HAP-1 (cell line): ENCODE data around the gene KLHL36.

Experiments
- DNase-seq, 2 experiments: peaks; one replicate each; pipeline ENCODE4 v3.0.0-alpha.2; 2016 to 2020; ENCODE audit warnings: low spot score in 2 of 2
- H3K27me3 ChIP-seq: fragments of 250-450 bp; sonication (Bioruptor Pico); 2 replicates; pipeline ENCODE4 v1.5.1; 2020; ENCODE audit warnings: low read depth, mild to moderate bottlenecking, moderate library complexity
- H3K36me3 ChIP-seq: fragments of 250-450 bp; sonication (Bioruptor Pico); replicated peaks from 2 replicates; pipeline ENCODE4 v1.5.1; 2020; ENCODE audit warnings: mild to moderate bottlenecking
- H3K4me1 ChIP-seq: fragments of 250-450 bp; sonication (Bioruptor Pico); 2 replicates; pipeline ENCODE4 v1.5.1; 2020; ENCODE audit warnings: mild to moderate bottlenecking
- H3K4me3 ChIP-seq: fragments of 250-450 bp; sonication (Bioruptor Pico); 2 replicates; pipeline ENCODE4 v1.5.1; 2020; ENCODE audit warnings: mild to moderate bottlenecking, moderate library complexity
- H3K9me3 ChIP-seq: fragments of 250-450 bp; sonication (Bioruptor Pico); 2 replicates; pipeline ENCODE4 v1.5.1; 2020; ENCODE audit warnings: mild to moderate bottlenecking, moderate library complexity
- in situ Hi-C: fragments of 300-500 bp; cut with MboI; formaldehyde crosslinking; loops from 3 replicates; pipeline ENCODE4 v1.14.3; 2020; ENCODE audit warnings: low sequenced_read_pairs, inconsistent platforms, mixed read lengths

KLHL36 gene

DNA sequence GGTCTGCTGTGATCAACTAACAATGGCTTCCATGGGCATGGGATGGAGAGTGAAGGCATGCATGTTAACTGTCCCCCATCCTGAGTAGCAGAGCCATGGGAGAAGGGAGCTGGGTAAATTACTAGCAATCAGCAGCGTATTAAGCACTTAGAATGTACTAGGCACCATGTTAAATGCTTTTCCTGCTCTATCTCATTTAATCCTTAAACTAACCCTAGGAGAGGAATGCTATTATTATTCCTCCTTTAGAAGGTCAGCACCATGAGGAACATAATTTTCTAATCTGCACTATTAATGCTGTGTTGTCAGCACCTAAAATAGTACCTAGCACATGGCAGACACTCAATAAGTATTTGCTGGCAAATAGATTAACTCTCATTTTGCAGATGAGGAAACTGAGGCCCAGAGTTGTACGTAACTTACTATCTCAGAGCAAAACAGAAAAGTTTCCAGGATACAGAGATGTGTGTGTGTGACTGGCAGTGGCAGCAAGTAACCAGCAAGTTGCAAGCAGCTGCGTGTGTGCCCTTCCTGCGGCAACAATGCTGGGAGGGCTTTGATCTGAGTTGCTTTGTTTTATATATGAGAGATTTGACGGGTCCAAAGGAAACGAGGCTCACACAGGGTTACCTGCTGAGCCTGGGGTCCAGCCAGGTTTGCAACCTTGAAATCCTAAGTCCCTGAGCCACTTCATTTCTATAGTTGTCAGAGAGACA, 6.5 kb upstream of the KLHL36 start:
- no peak for DNase-seq
- Histone ChIP-seq H3K4me3 (no peak overlapping the region), H3K9me3 (no peaks in the 10 kb centered on the region), H3K27me3 (no peaks in the 10 kb centered on the region), H3K36me3 (no peaks in the 10 kb centered on the region), H3K4me1 (no peaks in the 10 kb centered on the region)
- in situ Hi-C loops = no loop called here

DNA sequence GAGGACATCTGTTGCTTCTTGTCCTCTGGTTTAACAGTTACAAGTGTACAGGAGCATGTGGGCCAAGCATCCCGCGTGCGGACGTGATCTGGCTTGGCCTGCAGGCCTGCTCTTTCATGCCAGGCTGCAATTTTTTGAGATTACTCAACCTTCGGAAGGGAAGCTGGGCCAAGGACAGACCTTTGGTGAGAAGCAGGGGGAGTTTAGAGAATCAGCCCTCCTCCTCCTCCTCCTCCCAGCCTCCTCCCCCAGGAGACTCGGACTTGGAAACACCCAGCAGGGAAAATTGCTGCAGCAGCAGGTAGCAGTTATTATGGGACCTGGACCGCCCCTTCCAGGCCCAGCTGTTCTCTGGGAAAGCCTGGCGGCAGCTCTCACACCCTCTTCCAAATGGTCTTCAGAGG, 5.1 kb upstream of the KLHL36 start:
- no peaks in the 10 kb centered on the region for H3K27me3 ChIP-seq
- no peak for DNase-seq
- H3K4me3 ChIP-seq = no peak overlapping the region
- H3K9me3 ChIP-seq = no peaks in the 10 kb centered on the region
- H3K4me1 ChIP-seq = peaks cover 5% of the 10 kb centered on the region; the same call in 1 of the 2 replicates
- in situ Hi-C loops = no loop called here
- H3K36me3 ChIP-seq = no peaks in the 10 kb centered on the region

DNA sequence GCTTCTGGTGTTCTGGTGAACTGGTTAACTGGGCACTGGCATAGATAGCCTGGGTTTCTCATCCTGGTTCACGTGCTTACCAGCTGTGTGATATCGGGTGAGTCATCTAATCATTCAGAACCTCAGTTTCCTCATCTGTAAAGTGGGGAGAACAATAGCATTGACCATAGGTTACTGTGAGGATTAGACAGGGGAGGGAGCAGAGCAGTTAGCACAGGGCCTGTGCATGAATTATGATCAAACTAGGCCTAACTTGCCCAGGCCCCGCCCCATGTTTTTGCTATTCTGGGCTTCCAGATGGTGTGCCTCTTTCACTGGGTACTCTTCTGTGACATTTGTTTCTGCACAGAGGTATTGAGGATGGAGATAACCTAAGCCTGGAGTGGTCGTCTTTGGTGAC, 4.6 kb upstream of the KLHL36 start:
- in situ Hi-C loops = no loop called here
- Histone ChIP-seq H3K27me3 (no peaks in the 10 kb centered on the region), H3K4me3 (no peak overlapping the region), H3K9me3 (no peaks in the 10 kb centered on the region), H3K36me3 (no peaks in the 10 kb centered on the region), H3K4me1 (peaks cover 5% of the 10 kb centered on the region; the same call in 1 of the 2 replicates)
- no peak for DNase-seq

DNA sequence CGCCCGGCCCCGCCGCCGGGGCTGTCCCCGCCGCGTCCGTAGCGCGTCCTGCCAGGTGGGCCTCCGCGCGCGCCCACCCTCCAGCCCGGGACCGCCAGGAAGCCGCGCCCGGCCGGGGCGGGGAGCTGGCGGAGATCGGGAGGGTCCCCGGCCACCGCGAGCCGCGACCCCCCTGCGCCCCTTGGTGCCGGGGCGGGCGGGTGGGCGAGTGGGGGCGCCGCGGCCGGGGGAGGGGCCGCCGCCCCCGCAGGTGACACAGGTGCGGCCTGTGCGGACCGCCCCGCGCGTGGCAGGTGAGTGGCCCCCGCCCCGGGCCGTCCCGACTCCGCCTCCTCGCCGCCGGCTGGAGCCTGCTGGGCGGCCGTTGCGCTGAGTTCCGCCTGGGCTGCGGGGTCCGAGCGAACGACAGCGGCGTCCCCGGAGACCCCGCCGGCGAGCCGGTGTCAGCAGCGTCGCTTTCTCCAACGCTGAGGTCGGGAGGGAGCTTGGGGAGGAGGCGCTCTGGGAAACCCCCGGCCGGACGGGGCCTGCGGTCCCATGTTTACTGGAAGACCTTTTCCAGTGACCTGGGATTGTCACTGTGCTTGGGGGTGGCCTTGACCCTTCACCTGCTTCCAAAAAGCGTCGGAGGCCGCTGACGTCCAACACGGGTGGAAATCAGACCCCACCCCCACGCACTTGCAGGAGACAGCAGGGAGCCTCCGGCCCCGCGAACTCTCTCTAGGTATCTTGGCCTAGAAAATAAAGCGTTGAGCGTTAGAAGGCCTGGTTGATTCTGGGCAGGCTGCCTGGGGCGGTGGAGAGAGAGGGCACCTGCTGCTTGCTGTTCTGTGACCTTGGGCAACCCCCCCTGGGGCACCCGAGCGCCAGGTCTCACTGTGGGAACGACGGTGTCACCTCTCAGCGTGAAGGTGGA, 542 bp downstream of the KLHL36 start:
- peaks cover 11% of the 10 kb centered on the region for H3K4me1 ChIP-seq
- in situ Hi-C loops = no loop called here
- peak in 1 of 2 experiments; percentile 58 for DNase-seq
- peak overlapping the region; percentile 54 for H3K4me3 ChIP-seq
- H3K27me3 ChIP-seq = no peaks in the 10 kb centered on the region
- no peaks in the 10 kb centered on the region for H3K9me3 ChIP-seq
- peaks cover 16% of the 10 kb centered on the region for H3K36me3 ChIP-seq

DNA sequence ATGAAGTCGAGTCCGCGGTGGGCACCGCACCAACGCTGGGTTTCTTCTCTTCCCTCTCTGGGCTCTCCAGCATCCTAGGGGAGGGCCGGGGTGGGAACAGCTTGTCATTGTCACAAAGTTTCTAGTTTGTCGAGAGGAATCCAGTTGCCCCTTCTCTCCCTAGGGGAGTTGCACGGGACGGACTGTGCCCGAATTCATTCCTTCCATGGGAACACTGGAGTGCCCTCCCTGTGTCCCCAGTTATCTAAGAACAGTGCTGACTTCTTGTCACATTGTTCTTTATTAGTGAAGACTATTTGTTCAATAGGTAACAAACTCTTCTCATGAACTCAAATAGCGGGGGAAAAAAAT, 1.2 kb downstream of the KLHL36 start:
- Histone ChIP-seq H3K9me3 (no peaks in the 10 kb centered on the region), H3K4me3 (peak overlapping the region; percentile 54), H3K36me3 (peaks cover 16% of the 10 kb centered on the region), H3K4me1 (peaks cover 11% of the 10 kb centered on the region), H3K27me3 (no peaks in the 10 kb centered on the region)
- no peak for DNase-seq
- in situ Hi-C loops = no loop called here

DNA sequence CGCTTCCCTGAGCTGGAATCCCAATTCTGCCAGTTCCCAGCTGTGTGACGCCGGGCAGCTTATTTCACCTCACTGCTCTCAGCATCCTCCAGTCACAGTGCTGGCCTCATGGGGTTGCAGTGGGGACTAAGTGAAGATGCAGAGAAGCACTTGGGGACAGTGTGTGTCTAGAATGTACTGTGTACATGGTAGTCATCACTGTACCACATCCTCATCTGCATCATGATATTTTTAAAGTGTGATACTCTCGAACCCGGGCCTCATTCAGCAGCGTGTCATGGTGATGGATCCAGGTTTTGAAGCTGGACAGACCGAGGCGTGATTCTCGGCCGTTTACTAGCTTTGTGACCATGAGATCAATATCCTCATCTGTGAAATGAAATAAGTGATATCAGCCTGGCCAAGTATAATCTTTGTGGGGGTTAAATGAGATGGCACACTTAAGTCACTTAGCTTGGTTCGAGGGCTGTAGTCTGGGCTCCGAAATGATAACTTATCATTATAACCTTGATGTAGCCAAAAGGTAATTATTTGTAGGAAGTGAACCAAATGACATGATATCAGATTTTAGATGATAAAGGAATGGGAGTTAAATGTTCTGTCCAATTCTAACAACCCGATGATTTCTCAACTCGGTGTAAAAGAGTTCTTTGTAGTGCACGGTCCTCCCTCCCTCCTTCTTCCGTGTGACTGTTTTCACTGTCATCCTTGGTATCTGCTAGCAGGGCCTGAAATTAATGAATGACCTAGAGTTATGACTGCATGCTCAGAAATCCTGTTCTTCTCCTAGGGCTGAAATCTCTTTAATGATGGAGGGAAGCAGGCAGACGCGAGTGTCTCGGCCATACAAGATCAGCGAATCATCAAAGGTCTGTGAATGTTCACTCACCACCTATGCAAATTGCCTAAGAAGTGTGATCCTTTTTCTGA, 2.0 kb downstream of the KLHL36 start:
- Histone ChIP-seq H3K36me3 (peaks cover 16% of the 10 kb centered on the region), H3K9me3 (no peaks in the 10 kb centered on the region), H3K27me3 (no peaks in the 10 kb centered on the region), H3K4me1 (peaks cover 11% of the 10 kb centered on the region), H3K4me3 (no peak overlapping the region)
- in situ Hi-C loops = no loop called here
- no peak for DNase-seq

DNA sequence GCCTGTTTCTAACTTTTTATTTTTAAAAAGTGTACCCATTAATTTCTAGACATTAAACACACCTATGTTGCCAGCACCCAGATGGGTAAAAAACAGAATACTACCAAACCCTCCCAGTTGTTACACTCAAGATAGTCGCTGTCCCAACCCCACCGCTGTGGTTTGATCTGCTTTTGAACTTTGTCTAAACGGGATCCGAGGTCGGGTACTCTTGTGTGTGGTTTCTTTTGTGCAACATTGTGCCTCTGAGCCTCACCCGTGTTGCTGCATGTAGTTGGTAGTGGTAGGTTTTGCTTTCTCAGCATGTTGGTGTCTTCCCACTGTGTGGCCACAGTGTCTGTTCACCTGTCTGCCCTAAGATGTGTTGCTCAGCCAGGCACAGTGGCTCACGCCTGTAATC, 4.3 kb downstream of the KLHL36 start:
- peaks cover 10% of the 10 kb centered on the region for H3K4me1 ChIP-seq
- DNase-seq = no peak
- no peaks in the 10 kb centered on the region for H3K27me3 ChIP-seq
- no peaks in the 10 kb centered on the region for H3K9me3 ChIP-seq
- peaks cover 23% of the 10 kb centered on the region for H3K36me3 ChIP-seq
- in situ Hi-C loops = no loop called here
- no peak overlapping the region for H3K4me3 ChIP-seq

DNA sequence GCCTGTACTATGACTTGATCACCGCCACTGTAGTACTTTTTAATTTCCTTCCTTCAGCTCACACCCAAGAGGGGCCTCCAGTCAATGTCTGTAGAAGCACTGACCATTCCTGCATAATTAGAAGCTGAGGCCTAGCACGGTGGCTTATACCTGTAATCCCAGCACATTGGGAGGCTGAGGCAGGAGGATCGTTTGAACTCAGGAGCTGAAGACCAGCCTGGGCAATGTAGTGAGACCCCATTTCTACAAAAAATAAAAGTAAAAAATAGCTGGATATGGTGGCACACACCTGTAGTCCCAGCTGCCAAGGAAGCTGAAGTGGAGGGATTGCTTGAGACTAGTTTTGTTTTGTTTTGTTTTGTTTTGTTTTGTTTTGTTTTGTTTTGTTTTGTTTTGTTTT, 5.9 kb downstream of the KLHL36 start:
- H3K4me1 ChIP-seq = peaks cover 4% of the 10 kb centered on the region
- H3K36me3 ChIP-seq = peaks cover 34% of the 10 kb centered on the region
- no peaks in the 10 kb centered on the region for H3K9me3 ChIP-seq
- in situ Hi-C loops = no loop called here
- no peak overlapping the region for H3K4me3 ChIP-seq
- no peak for DNase-seq
- no peaks in the 10 kb centered on the region for H3K27me3 ChIP-seq

DNA sequence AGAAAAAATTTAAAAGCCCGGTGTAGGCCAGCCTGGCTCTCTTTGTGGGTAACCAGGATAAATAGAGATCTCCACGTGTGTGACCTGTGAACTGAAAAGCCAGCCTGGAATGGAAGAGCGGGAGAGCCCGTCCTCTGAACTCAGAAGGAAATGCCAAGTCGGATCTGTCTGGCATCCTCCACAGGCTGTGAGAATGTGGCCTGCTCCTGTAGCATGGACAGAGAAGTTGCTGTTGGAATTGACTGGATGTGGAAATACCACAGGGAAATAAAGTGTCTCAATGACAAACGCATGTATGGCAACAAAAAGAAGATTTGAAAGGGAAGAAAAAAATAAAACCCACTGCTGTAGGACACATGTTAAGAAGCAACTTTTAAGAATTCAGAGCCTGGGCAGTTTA, 6.7 kb downstream of the KLHL36 start:
- Histone ChIP-seq H3K9me3 (no peaks in the 10 kb centered on the region), H3K27me3 (no peaks in the 10 kb centered on the region), H3K36me3 (peaks cover 41% of the 10 kb centered on the region), H3K4me3 (no peak overlapping the region), H3K4me1 (no peaks in the 10 kb centered on the region)
- DNase-seq = no peak
- in situ Hi-C loops = no loop called here

DNA sequence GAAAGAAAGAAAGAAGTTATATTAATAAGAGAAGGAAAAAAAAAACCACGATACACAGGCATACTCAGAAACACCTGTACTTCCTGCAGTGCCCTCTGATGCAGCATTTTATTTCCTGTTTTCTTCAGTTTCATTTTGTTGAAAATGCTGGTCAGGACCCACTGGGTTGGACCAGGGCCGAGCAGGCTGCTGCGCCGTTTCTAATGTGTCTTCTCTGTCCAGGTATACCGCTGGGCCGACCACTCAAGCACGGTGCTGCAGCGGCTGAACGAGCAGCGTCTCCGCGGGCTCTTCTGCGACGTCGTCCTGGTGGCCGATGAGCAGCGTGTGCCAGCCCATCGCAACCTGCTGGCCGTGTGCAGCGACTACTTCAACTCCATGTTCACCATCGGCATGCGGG, 8.3 kb downstream of the KLHL36 start:
- H3K9me3 ChIP-seq = no peaks in the 10 kb centered on the region
- DNase-seq = no peak
- in situ Hi-C loops = no loop called here
- no peaks in the 10 kb centered on the region for H3K27me3 ChIP-seq
- H3K4me3 ChIP-seq = no peak overlapping the region
- H3K4me1 ChIP-seq = no peaks in the 10 kb centered on the region
- H3K36me3 ChIP-seq = peaks cover 41% of the 10 kb centered on the region

DNA sequence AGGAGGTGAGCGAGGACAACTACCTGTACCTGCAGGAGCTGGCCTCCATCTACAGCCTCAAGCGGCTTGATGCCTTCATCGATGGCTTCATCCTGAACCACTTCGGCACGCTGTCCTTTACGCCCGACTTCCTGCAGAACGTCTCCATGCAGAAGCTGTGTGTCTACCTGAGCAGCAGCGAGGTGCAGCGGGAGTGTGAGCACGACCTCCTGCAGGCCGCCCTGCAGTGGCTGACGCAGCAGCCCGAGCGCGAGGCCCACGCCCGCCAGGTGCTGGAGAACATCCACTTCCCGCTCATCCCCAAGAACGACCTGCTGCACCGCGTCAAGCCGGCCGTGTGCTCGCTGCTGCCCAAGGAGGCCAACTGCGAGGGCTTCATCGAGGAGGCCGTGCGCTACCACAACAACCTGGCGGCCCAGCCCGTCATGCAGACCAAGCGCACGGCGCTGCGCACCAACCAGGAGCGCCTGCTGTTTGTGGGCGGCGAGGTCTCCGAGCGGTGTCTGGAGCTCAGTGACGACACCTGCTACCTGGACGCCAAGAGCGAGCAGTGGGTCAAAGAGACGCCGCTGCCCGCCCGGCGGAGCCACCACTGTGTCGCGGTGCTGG, 9.0 kb downstream of the KLHL36 start:
- Histone ChIP-seq H3K4me1 (no peaks in the 10 kb centered on the region), H3K36me3 (peaks cover 43% of the 10 kb centered on the region)
- DNase-seq = no peak

DNA sequence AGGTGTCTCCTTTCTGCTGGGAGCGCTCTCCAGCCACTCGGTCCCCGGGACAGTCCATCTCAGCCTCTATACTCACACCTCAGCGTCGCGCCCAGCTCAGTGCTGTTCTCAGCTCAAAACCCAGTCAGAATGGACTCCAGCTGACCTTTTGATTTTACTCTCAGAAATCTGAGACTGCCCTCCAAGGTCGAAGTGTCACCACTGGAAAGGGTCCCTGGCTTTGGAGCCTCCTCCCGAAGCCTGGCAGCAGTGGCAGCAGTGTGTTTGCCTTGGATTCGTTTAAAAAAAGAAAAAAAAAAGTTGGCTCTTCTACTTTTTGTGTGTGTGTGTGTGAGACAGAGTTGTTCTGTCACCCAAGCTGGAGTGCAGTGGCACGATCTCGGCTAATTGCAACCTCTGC, 10.4 kb downstream of the KLHL36 start:
- Histone ChIP-seq H3K9me3 (no peaks in the 10 kb centered on the region), H3K4me1 (no peaks in the 10 kb centered on the region), H3K36me3 (peaks cover 43% of the 10 kb centered on the region), H3K27me3 (no peaks in the 10 kb centered on the region), H3K4me3 (no peak overlapping the region)
- in situ Hi-C loops = no loop called here
- no peak for DNase-seq

More for the DNA sequence above, 9.0 kb downstream of the KLHL36 start:
- no peaks in the 10 kb centered on the region for H3K27me3 ChIP-seq
- H3K9me3 ChIP-seq = no peaks in the 10 kb centered on the region
- in situ Hi-C loops = no loop called here
- H3K4me3 ChIP-seq = no peak overlapping the region

DNA sequence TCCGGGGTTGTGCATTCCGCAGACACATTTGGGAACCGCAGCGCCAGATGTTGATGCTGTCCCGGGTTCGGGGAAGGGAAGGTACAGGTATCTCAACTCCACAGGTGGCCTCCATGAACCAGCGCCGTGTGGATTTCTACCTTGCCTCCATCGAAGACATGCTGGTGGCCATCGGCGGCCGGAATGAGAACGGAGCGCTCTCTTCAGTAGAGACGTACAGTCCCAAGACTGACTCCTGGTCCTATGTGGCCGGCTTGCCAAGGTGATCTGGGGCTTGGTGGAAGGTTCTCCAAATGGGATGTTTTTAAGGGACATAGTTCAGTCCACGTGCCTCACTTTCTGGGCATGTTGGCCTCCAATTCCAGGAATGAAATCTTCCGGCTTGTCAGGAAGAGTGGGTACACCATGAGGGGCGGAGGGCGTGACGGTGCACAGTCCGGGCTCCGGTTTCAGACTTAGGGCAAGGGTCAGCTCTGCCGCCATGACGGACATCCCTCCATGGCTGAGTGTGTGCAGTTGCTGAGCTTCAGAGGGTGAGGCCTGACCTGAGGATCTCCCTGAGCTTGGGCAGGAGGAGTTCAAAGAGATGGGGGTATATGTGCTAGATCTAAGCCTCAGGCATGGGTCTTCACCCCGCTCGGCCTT, 11.5 kb downstream of the KLHL36 start:
- Histone ChIP-seq H3K27me3 (no peaks in the 10 kb centered on the region), H3K4me1 (no peaks in the 10 kb centered on the region), H3K36me3 (peaks cover 43% of the 10 kb centered on the region), H3K4me3 (no peak overlapping the region), H3K9me3 (no peaks in the 10 kb centered on the region)
- no peak for DNase-seq
- in situ Hi-C loops = no loop called here
